Astrocyte of the cerebellum (primary cell): Measurements from ENCODE around the gene RPS17.

ENCODE experiments used
- DNase-seq: peaks from one replicate; pipeline ENCODE4 v3.0.0-alpha.2; 2011; ENCODE audit warnings: low read depth
- H3K4me3 ChIP-seq: 2 replicates; pipeline ENCODE4 v1.5.1; 2011; ENCODE audit warnings: mild to moderate bottlenecking, low read depth, low read length, moderate library complexity
- CTCF ChIP-seq: IDR thresholded peaks from 2 replicates; pipeline ENCODE4 v1.5.1; 2012; ENCODE audit warnings: low read length, low read depth, moderate library complexity, mild to moderate bottlenecking; ENCODE audit errors: missing control alignments
- in situ Hi-C: cut with HindIII; loops from 2 replicates; pipeline ENCODE4 v1.10.0; 2017; ENCODE audit warnings: low sequenced_read_pairs

The RPS17 gene

GRCh38 chr15:82566690-82567089, 26.4 kb upstream of the RPS17 start:
- no peak for TF ChIP-seq CTCF
- no peak for DNase-seq

GRCh38 chr15:82558502-82558901, 18.2 kb upstream of the RPS17 start:
- no peak for TF ChIP-seq CTCF
- no peak for DNase-seq
- in situ Hi-C loops = no loop called here
- no peak overlapping the region for H3K4me3 ChIP-seq

More at GRCh38 chr15:82566690-82567089, 26.4 kb upstream of the RPS17 start:
- in situ Hi-C loops = no loop called here
- no peak overlapping the region for H3K4me3 ChIP-seq

GRCh38 chr15:82556315-82557035, 16.2 kb upstream of the RPS17 start:
- in situ Hi-C loops = no loop called here
- DNase-seq = no peak
- TF ChIP-seq CTCF = no peak
- H3K4me3 ChIP-seq = no peak overlapping the region

- in situ Hi-C loops = no loop called here
- TF ChIP-seq CTCF = no peak
- H3K4me3 ChIP-seq = no peak overlapping the region
- DNase-seq = no peak
Measured at GRCh38 chr15:82554849-82555248, 14.6 kb upstream of the RPS17 start.

- in situ Hi-C loops = no loop called here
- H3K4me3 ChIP-seq = no peak overlapping the region
- no peak for TF ChIP-seq CTCF
- DNase-seq = no peak
Measured at GRCh38 chr15:82554351-82554750, 14.1 kb upstream of the RPS17 start.

- no peak overlapping the region for H3K4me3 ChIP-seq
- in situ Hi-C loops = no loop called here
- DNase-seq = no peak
- no peak for TF ChIP-seq CTCF
Measured at GRCh38 chr15:82553846-82554245, 13.6 kb upstream of the RPS17 start.
